Colonic mucosa (tissue), 4 donors: ENCODE data around the gene CCDC63. TPM values are rescaled to one million over a fixed set of nuclear protein-coding genes. Genes with fewer than 3 reads are reported as not detected.

Source experiments
- DNase-seq: peaks from one replicate; pipeline ENCODE4 v3.0.0-alpha.2; 2020
- H3K27ac ChIP-seq: fragments of 200-600 bp; one replicate; pipeline ENCODE4 v1.8.0; 2021
- H3K27me3 ChIP-seq: fragments of 200-600 bp; one replicate; pipeline ENCODE4 v1.8.0; 2021
- H3K36me3 ChIP-seq: fragments of 200-600 bp; one replicate; pipeline ENCODE4 v1.8.0; 2021
- H3K4me1 ChIP-seq: fragments of 200-600 bp; one replicate; pipeline ENCODE4 v1.8.0; 2021; ENCODE audit warnings: mild to moderate bottlenecking
- H3K4me3 ChIP-seq: fragments of 200-600 bp; one replicate; pipeline ENCODE4 v1.8.0; 2021
- H3K9ac ChIP-seq, 2 donors: one replicate each; pipeline ENCODE4 v1.7.0; 2013; ENCODE audit warnings: control low read depth in 2 of 2, low read depth in 2 of 2, low read length in 2 of 2
- H3K9me3 ChIP-seq: fragments of 200-600 bp; one replicate; pipeline ENCODE4 v1.8.0; 2021
- intact Hi-C: fragments of 100-400 bp; cut with DNase I; formaldehyde crosslinking; loops from one replicate; pipeline ENCODE4 v1.14.1; 2022
- total RNA-seq, 2 donors: library from RNA; stranded (reverse); fragmentation: NEBNext Ultra II Directional in 1 of 2; extraction: Animal tissue kit (Norgen Biotek cat#: 25700) in 1 of 2; gene quantifications; one replicate each; pipeline ENCODE4 v1.2.1, GENCODE V29; 2021
- TF ChIP-seq, protein P1 (sequence below): fragments of 200-600 bp; IDR thresholded peaks from one replicate; pipeline ENCODE4 v1.8.0; 2022; ENCODE audit warnings: antibody characterized with exemption, mild to moderate bottlenecking
- donor health status: healthy.
- donor health status: DM: no; HTN: no; CAD: no.
- donor health status: DM: no; HTN: no; CAD: no.

Gene CCDC63
- total RNA-seq, 2 donors from 2014 or later: not detected

DNA sequence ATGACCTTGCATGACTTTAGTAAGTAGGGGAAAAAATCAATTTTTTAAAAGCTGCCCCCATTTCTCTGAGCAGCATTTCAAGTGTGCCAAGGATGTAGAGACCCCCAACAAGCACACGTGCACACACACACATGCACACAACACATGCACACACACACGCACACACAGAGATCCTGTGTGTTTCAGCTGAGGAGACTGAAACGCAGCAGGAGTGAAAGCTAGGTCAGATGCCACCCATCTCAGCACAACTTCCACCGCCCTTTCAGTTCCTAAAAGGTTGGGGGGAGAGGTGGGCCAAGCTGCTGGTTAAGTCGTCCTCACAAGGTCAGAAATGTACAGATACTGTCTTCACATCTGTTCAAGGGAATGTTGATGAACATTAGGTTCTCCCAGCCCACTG, 59.7 kb downstream of the CCDC63 start:
- no peaks in the 10 kb centered on the region for H3K36me3 ChIP-seq
- TF ChIP-seq, protein P1, sequence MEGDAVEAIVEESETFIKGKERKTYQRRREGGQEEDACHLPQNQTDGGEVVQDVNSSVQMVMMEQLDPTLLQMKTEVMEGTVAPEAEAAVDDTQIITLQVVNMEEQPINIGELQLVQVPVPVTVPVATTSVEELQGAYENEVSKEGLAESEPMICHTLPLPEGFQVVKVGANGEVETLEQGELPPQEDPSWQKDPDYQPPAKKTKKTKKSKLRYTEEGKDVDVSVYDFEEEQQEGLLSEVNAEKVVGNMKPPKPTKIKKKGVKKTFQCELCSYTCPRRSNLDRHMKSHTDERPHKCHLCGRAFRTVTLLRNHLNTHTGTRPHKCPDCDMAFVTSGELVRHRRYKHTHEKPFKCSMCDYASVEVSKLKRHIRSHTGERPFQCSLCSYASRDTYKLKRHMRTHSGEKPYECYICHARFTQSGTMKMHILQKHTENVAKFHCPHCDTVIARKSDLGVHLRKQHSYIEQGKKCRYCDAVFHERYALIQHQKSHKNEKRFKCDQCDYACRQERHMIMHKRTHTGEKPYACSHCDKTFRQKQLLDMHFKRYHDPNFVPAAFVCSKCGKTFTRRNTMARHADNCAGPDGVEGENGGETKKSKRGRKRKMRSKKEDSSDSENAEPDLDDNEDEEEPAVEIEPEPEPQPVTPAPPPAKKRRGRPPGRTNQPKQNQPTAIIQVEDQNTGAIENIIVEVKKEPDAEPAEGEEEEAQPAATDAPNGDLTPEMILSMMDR: no peak
- no peaks in the 10 kb centered on the region for H3K4me1 ChIP-seq
- no peak overlapping the region for H3K9ac ChIP-seq
- no peaks in the 10 kb centered on the region for H3K9me3 ChIP-seq
- H3K27ac ChIP-seq: no peak overlapping the region
- DNase-seq: no peak
- intact Hi-C loops: no loop called here
- H3K27me3 ChIP-seq: no peaks in the 10 kb centered on the region
- H3K4me3 ChIP-seq: no peak overlapping the region

DNA sequence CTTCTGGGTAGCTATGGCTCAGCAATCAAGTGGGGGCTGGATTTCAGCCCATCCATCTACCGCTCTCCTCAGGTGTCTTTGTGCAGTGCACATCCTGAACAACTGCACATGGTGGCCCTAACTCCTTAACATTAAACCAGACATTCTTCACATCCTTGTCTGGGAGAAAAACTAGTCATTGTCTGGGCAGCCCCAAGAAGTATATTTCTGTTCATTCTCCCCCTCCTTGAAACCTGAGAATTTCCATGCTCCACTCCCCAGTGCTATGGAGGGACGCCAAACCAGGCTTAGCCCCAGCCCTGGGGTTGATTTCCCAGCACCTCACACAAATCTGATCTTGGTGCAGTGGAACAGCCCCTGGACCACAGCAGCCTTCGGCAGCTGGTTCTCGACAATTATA, 60.2 kb downstream of the CCDC63 start:
- TF ChIP-seq, protein P1: no peak
- DNase-seq: no peak
- intact Hi-C loops: no loop called here

DNA sequence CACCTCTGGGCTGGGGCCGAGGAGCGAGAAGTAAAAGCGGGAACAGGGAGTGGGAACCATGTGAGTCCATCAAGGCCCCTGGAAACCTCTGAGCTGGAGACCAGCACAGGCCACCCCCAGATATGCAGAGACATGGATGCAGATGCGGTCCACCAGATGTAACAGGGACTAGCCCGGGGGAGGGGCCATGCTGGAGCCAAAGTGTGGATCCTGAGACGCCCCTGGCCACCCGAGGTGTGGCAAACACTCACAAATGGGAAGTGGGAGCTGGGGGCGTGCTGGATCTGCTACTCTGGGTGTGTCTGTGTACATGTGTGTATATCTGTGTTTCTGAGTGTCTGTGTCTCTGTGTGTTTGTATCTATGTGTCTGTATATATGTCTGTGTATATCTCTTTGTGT, 60.8 kb downstream of the CCDC63 start:
- Histone ChIP-seq H3K4me1 (no peaks in the 10 kb centered on the region), H3K9me3 (no peaks in the 10 kb centered on the region), H3K4me3 (no peak overlapping the region), H3K27me3 (no peaks in the 10 kb centered on the region), H3K36me3 (no peaks in the 10 kb centered on the region), H3K27ac (no peak overlapping the region), H3K9ac (no peak overlapping the region)
- intact Hi-C loops: no loop called here
- TF ChIP-seq, protein P1: no peak
- no peak for DNase-seq

More for the DNA sequence above, 60.2 kb downstream of the CCDC63 start:
- H3K9ac ChIP-seq: no peak overlapping the region
- H3K27me3 ChIP-seq: no peaks in the 10 kb centered on the region
- H3K4me1 ChIP-seq: no peaks in the 10 kb centered on the region
- H3K9me3 ChIP-seq: no peaks in the 10 kb centered on the region
- no peaks in the 10 kb centered on the region for H3K36me3 ChIP-seq
- H3K27ac ChIP-seq: no peak overlapping the region
- no peak overlapping the region for H3K4me3 ChIP-seq

DNA sequence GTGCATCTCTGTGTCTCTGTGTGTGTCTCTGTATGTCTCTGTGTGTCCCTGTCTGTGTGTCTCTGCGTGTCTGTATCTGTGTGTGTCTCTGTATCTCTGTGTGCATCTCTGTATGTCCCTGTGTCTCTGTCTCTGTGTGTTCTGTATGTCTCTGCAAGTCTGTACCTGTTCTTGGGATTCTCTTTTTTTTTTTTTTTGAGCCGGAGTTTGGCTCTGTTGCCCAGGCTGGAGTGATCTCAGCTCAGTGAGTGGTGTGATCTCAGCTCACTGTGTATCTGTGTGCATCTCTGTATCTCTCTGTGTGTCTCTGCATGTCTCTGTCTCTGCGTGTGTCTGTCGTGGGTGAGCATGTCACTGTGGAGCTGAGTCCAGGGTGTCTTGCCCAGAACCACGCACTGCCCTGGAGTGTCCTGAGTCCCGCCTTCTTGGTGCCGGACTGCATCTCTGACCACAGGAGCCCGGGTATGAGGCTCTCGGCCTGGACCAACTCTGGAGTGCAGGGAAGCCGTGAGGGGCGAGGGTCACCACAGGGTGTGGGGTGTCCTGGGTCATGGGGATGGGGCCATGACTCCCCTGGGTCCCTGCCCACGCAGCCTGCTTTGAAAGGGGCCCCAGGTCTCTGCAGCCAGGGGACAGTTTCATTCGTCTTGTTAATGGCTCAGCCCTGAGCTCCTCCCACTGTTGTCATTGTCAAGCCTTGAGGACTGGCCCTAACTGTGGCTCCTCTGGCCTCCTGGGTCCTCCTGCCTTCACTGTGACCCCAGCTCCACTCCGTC, 61.8 kb downstream of the CCDC63 start:
- H3K27me3 ChIP-seq: no peaks in the 10 kb centered on the region
- no peak for DNase-seq
- TF ChIP-seq, protein P1: no peak
- no peak overlapping the region for H3K9ac ChIP-seq
- H3K9me3 ChIP-seq: no peaks in the 10 kb centered on the region
- H3K4me3 ChIP-seq: no peak overlapping the region
- no peaks in the 10 kb centered on the region for H3K36me3 ChIP-seq
- no peak overlapping the region for H3K27ac ChIP-seq
- no peaks in the 10 kb centered on the region for H3K4me1 ChIP-seq
- intact Hi-C loops: no loop called here

DNA sequence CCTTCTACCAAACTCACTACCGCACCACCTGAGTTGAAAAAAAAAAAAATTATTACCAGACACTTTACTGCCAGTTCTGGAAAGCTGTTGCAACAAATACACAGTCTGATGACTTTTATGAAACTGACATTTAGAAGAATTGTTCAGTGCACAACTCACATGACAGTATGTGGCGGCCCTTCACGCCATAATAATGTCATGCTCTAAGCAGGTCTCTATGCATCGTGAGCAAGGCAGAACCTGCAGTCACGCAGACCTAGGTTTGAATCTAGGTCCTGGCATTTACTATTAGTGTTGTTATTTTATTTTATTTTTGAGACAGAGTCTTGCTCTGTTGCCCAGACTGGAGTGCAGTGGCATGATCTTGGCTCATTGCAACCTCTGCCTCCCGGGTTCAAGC, 65.5 kb downstream of the CCDC63 start:
- TF ChIP-seq, protein P1: no peak
- no peak overlapping the region for H3K27ac ChIP-seq
- H3K36me3 ChIP-seq: no peaks in the 10 kb centered on the region
- H3K9me3 ChIP-seq: no peaks in the 10 kb centered on the region
- no peak overlapping the region for H3K4me3 ChIP-seq
- no peaks in the 10 kb centered on the region for H3K4me1 ChIP-seq
- H3K27me3 ChIP-seq: no peaks in the 10 kb centered on the region
- DNase-seq: no peak
- intact Hi-C loops: no loop called here
- H3K9ac ChIP-seq: no peak overlapping the region
